Sigmoid colon (tissue), 4 donors: Measurements from ENCODE around the gene PCED1B.

ENCODE experiments used
- CTCF ChIP-seq, 4 experiments: fragments of 450-650 bp in 3 of 4; fragments of 200-600 bp in 1 of 4; IDR thresholded peaks; one replicate each; pipeline ENCODE4 v1.5.1; 2016 to 2019; ENCODE audit warnings: antibody characterized with exemption in 4 of 4, mild to moderate bottlenecking in 3 of 4, moderate library complexity in 2 of 4
- EP300 ChIP-seq, 4 donors: sonication (generic); formaldehyde crosslinking; IDR thresholded peaks; one replicate each; pipeline ENCODE4 v1.6.1; 2017; ENCODE audit warnings: antibody characterized with exemption in 4 of 4
- POLR2A ChIP-seq, 2 donors: fragments of 450-650 bp; IDR thresholded peaks; one replicate each; pipeline ENCODE4 v1.6.1; 2016; ENCODE audit warnings: antibody characterized with exemption in 2 of 2, mild to moderate bottlenecking in 2 of 2, moderate library complexity in 2 of 2
- POLR2AphosphoS5 ChIP-seq, 4 donors: sonication (generic); formaldehyde crosslinking; IDR thresholded peaks; one replicate each; pipeline ENCODE4 v1.6.1; 2017; ENCODE audit warnings: antibody characterized with exemption in 4 of 4

GRCh38 chr12:47087088-47087688 lies 7.8 kb downstream of the PCED1B start:
- no peak for TF ChIP-seq POLR2AphosphoS5 (IDR thresholded peaks at IDR 0.05)
- TF ChIP-seq CTCF (IDR thresholded peaks at IDR 0.05) = no peak
- TF ChIP-seq EP300 (IDR thresholded peaks at IDR 0.05) = no peak
- TF ChIP-seq POLR2A (IDR thresholded peaks at IDR 0.05) = no peak
